HCT116 (cell line): ENCODE results near the gene DMRT3. TPM values are rescaled to one million over a fixed set of nuclear protein-coding genes. Genes with fewer than 3 reads are reported as not detected.

Source experiments
- ATAC-seq: fragments of 200-7000 bp; cut with Tn5 transposase; 2 replicates; pipeline ENCODE4 v1.9.1; 2020; ENCODE audit warnings: mild to moderate bottlenecking, moderate library complexity
- BruUV-seq: library from RNA; stranded (reverse); fragments of 400-500 nt; replicated peaks from 2 replicates; lab custom pipeline; 2021; lab: Mats Ljungman, UMichigan
- CTCF ChIA-PET: fragments of 300-600 bp; sonication (Branson Sonifier 250); formaldehyde crosslinking; loops from one replicate; lab custom pipeline; 2021; ENCODE audit warnings: antibody characterized with exemption; lab: Charles Lee
- POLR2A ChIA-PET: fragments of 300-600, 350-600 bp; sonication (Branson Sonifier 250); formaldehyde crosslinking; loops from one replicate; lab custom pipeline; 2021; ENCODE audit warnings: antibody characterized with exemption; lab: Charles Lee
- RAD21 ChIA-PET, 2 experiments: fragments of 300-600 bp; sonication (Branson Sonifier 250); formaldehyde crosslinking; loops; one replicate each; lab custom pipeline; 2023; ENCODE audit warnings: low total read pairs in 2 of 2; ENCODE audit not compliant: uncharacterized antibody in 2 of 2, unreplicated experiment in 2 of 2, low non-redundant PET in 1 of 2; lab: Charles Lee
- DNase-seq: peaks from one replicate; pipeline ENCODE4 v3.0.0-alpha.2; 2010; ENCODE audit warnings: low read depth, low spot score
- H2AFZ ChIP-seq: fragments of 200-600 bp; shearing (Covaris generic), sonication (generic); 2 replicates; pipeline ENCODE4 v1.6.1; 2017; ENCODE audit warnings: low read depth, mixed run types, mixed read lengths, antibody characterized with exemption, low read length; ENCODE audit not compliant: poor library complexity, severe bottlenecking
- H3K27ac ChIP-seq: 2 replicates; pipeline ENCODE4 v1.5.1; 2012; ENCODE audit warnings: low read depth, low read length
- H3K27me3 ChIP-seq: fragments of 200-600 bp; sonication (generic); 2 replicates; pipeline ENCODE4 v1.6.1; 2016; ENCODE audit warnings: mixed run types, low read length, mixed read lengths; ENCODE audit not compliant: insufficient read depth
- H3K36me3 ChIP-seq, 2 experiments: fragments of 200-500 bp in 1 of 2; fragments of 200-600 bp in 1 of 2; sonication (Bioruptor generic) in 1 of 2; sonication (generic) in 1 of 2; 2 replicates each; pipeline versions ENCODE4 v1.5.1 to v1.6.1; 2014 to 2016; ENCODE audit warnings: low read length in 2 of 2, inconsistent platforms in 1 of 2, mixed read lengths in 1 of 2, mixed run types in 1 of 2; ENCODE audit not compliant: insufficient read depth in 2 of 2, control insufficient read depth in 1 of 2
- H3K4me1 ChIP-seq, 2 experiments: fragments of 200-600 bp in 1 of 2; sonication (generic) in 1 of 2; 2 replicates each; pipeline versions ENCODE4 v1.5.1 to v1.6.1; 2012 to 2017; ENCODE audit warnings: low read length in 2 of 2, inconsistent platforms in 1 of 2, mild to moderate bottlenecking in 1 of 2, mixed read lengths in 1 of 2, mixed run types in 1 of 2, moderate library complexity in 1 of 2; ENCODE audit not compliant: insufficient read depth in 2 of 2, control insufficient read depth in 1 of 2
- H3K4me2 ChIP-seq: fragments of 200-600 bp; sonication (generic); 2 replicates; pipeline ENCODE4 v1.6.1; 2017; ENCODE audit warnings: mixed run types, low read length, mixed read lengths
- H3K4me3 ChIP-seq, 2 experiments: fragments of 200-600 bp in 1 of 2; sonication (generic) in 1 of 2; replicated peaks in 1 of 2; 2 replicates each; pipeline ENCODE4 v1.5.1; 2011 to 2016; ENCODE audit warnings: low read length in 2 of 2, control low read depth in 1 of 2, low read depth in 1 of 2, mild to moderate bottlenecking in 1 of 2, mixed read lengths in 1 of 2, mixed run types in 1 of 2
- H3K79me2 ChIP-seq: fragments of 200-600 bp; sonication (generic); 2 replicates; pipeline ENCODE4 v1.6.1; 2017; ENCODE audit warnings: mild to moderate bottlenecking, mixed run types, low read length, moderate library complexity, mixed read lengths; ENCODE audit not compliant: insufficient read depth
- H3K9ac ChIP-seq: fragments of 200-600 bp; sonication (generic); 2 replicates; pipeline ENCODE4 v1.6.1; 2016; ENCODE audit warnings: low read length, mixed read lengths
- H3K9me2 ChIP-seq: fragments of 200-600 bp; sonication (generic), shearing (Covaris generic); 2 replicates; pipeline ENCODE4 v1.6.1; 2017; ENCODE audit warnings: mixed run types, mild to moderate bottlenecking, moderate library complexity; ENCODE audit not compliant: insufficient read depth
- H3K9me3 ChIP-seq, 2 experiments: fragments of 200-500 bp in 1 of 2; fragments of 200-600 bp in 1 of 2; sonication (Bioruptor generic) in 1 of 2; sonication (generic) in 1 of 2; 2 replicates each; pipeline ENCODE4 v1.6.1; 2014 to 2017; ENCODE audit warnings: low read length in 2 of 2, mixed read lengths in 2 of 2, inconsistent platforms in 1 of 2, low read depth in 1 of 2, mild to moderate bottlenecking in 1 of 2, mixed run types in 1 of 2, moderate library complexity in 1 of 2; ENCODE audit not compliant: control insufficient read depth in 1 of 2, insufficient read depth in 1 of 2
- H4K20me1 ChIP-seq: fragments of 200-600 bp; sonication (generic), shearing (Covaris generic); 2 replicates; pipeline ENCODE4 v1.6.1; 2017; ENCODE audit warnings: mixed run types, mild to moderate bottlenecking, moderate library complexity; ENCODE audit not compliant: insufficient read depth
- CTCF ChIP-seq, 3 experiments: fragments of 200-600 bp in 1 of 3; sonication (generic) in 1 of 3; IDR thresholded peaks in 2 of 3; conservative IDR thresholded peaks in 1 of 3; 2 replicates each; pipeline ENCODE4 v1.5.1; 2012 to 2017; ENCODE audit warnings: low read depth in 2 of 3, low read length in 2 of 3, antibody characterized with exemption in 1 of 3, borderline replicate concordance in 1 of 3, control low read depth in 1 of 3, mild to moderate bottlenecking in 1 of 3, mixed read lengths in 1 of 3, mixed run types in 1 of 3, moderate library complexity in 1 of 3; ENCODE audit not compliant: insufficient read depth in 1 of 3
- EGR1 ChIP-seq: IDR thresholded peaks from 2 replicates; pipeline ENCODE4 v1.6.1; 2012; ENCODE audit warnings: low read depth
- ELF1 ChIP-seq: IDR thresholded peaks from 2 replicates; pipeline ENCODE4 v1.6.1; 2012; ENCODE audit warnings: low read depth, borderline replicate concordance
- EZH2 ChIP-seq: fragments of 200-600 bp; sonication (generic); IDR thresholded peaks from 2 replicates; pipeline ENCODE4 v1.6.1; 2017; ENCODE audit warnings: antibody characterized with exemption, mixed run types
- FOSL1 ChIP-seq: IDR thresholded peaks from 2 replicates; pipeline ENCODE4 v1.6.1; 2012; ENCODE audit warnings: low read depth
- MAX ChIP-seq: IDR thresholded peaks from 2 replicates; pipeline ENCODE4 v1.6.1; 2012
- POLR2A ChIP-seq: IDR thresholded peaks from 2 replicates; pipeline ENCODE4 v1.7.0; 2011; ENCODE audit warnings: borderline replicate concordance; ENCODE audit not compliant: insufficient read depth, insufficient read length; ENCODE audit errors: extremely low read depth
- RAD21 ChIP-seq: IDR thresholded peaks from 2 replicates; pipeline ENCODE4 v1.6.1; 2012; ENCODE audit warnings: low read depth, mild to moderate bottlenecking
- REST ChIP-seq: IDR thresholded peaks from 2 replicates; pipeline ENCODE4 v1.6.1; 2012; ENCODE audit warnings: low read depth
- SIN3A ChIP-seq: IDR thresholded peaks from 2 replicates; pipeline ENCODE4 v1.6.1; 2012; ENCODE audit warnings: low read depth
- SRF ChIP-seq: IDR thresholded peaks from 2 replicates; pipeline ENCODE4 v1.6.1; 2012; ENCODE audit warnings: low read depth
- TCF7L2 ChIP-seq: IDR thresholded peaks from 2 replicates; pipeline ENCODE4 v1.7.0; 2011; ENCODE audit warnings: borderline replicate concordance, inconsistent platforms; ENCODE audit not compliant: insufficient read depth, insufficient read length; ENCODE audit errors: extremely low read depth
- YY1 ChIP-seq: IDR thresholded peaks from 2 replicates; pipeline ENCODE4 v1.6.1; 2011; ENCODE audit warnings: low read length, low read depth, moderate library complexity, mild to moderate bottlenecking; ENCODE audit not compliant: insufficient replicate concordance; ENCODE audit errors: extremely low read depth
- ZBTB33 ChIP-seq: IDR thresholded peaks from 2 replicates; pipeline ENCODE4 v1.6.1; 2011; ENCODE audit warnings: mild to moderate bottlenecking, low read length, moderate library complexity; ENCODE audit not compliant: insufficient replicate concordance; ENCODE audit errors: extremely low read depth
- ZFX ChIP-seq: fragments of 450-650 bp; IDR thresholded peaks from 2 replicates; pipeline ENCODE4 v1.6.1; 2017
- ZNF274 ChIP-seq: fragments of 200-500 bp; sonication (Bioruptor generic); IDR thresholded peaks from 2 replicates; pipeline ENCODE4 v1.6.1; 2014; ENCODE audit warnings: mild to moderate bottlenecking, low read depth, low read length, inconsistent platforms
- intact Hi-C: fragments of 100-400 bp; cut with micrococcal nuclease; formaldehyde crosslinking; loops from 2 replicates; pipeline ENCODE4 v1.10.0; 2022
- total RNA-seq: library from RNA; stranded (reverse); gene quantifications from one replicate; pipeline ENCODE4 v1.2.1, GENCODE V29; 2021; ENCODE audit not compliant: unreplicated experiment

The DMRT3 gene
- total RNA-seq, 1 experiment from 2014 or later, result not detected

GRCh38 chr9:974996-975739 is 1.3 kb upstream of the DMRT3 start:
- H3K79me2 ChIP-seq, result no peaks in the 10 kb centered on the region
- no peaks in the 10 kb centered on the region for H3K9me2 ChIP-seq
- no peak overlapping the region for H3K4me3 ChIP-seq
- H4K20me1 ChIP-seq, result no peaks in the 10 kb centered on the region
- no peaks in the 10 kb centered on the region for H3K9me3 ChIP-seq
- ChIA-PET RAD21 (no interaction called here), CTCF (no interaction called here), POLR2A (no interaction called here)
- DNase-seq (no peak), ATAC-seq (no peak)
- H3K9ac ChIP-seq, result no peak overlapping the region
- no peak overlapping the region for H2AFZ ChIP-seq
- no peaks in the 10 kb centered on the region for H3K4me1 ChIP-seq
- H3K27me3 ChIP-seq, result no peaks in the 10 kb centered on the region
- no TSS peak for BruUV-seq
- no peaks in the 10 kb centered on the region for H3K36me3 ChIP-seq
- TF ChIP-seq FOSL1 (no peak), RAD21 (no peak), SIN3A (no peak), EGR1 (no peak), ELF1 (no peak), CTCF (IDR thresholded peaks at IDR 0.05 in 2 of 3, conservative IDR thresholded peaks at IDR 0.05 in 1 of 3; ENCODE audit: borderline replicate concordance in 1 of 3, insufficient read depth in 1 of 3, low read depth in 2 of 3, low read length in 2 of 3) (no peak), SRF (no peak), ZFX (no peak), TCF7L2 (no peak), YY1 (no peak), EZH2 (no peak), REST (no peak), POLR2A (no peak), ZNF274 (no peak), ZBTB33 (no peak), MAX (no peak)
- intact Hi-C loops, result no loop called here
- H3K4me2 ChIP-seq, result no peak overlapping the region
- no peak overlapping the region for H3K27ac ChIP-seq
